Liver (tissue), 9 donors: ENCODE data around the gene THAP2. TPM values are rescaled to one million over a fixed set of nuclear protein-coding genes. Genes with fewer than 3 reads are reported as not detected.

ENCODE experiments used
- DNase-seq: peaks from one replicate; pipeline ENCODE4 v3.0.0-alpha.2; 2017; ENCODE audit warnings: low spot score
- H3K27ac ChIP-seq, 2 donors: one replicate each; pipeline ENCODE4 v1.7.0; 2013; ENCODE audit warnings: inconsistent platforms in 2 of 2, low read length in 2 of 2, control low read depth in 1 of 2, low read depth in 1 of 2, mild to moderate bottlenecking in 1 of 2
- H3K27me3 ChIP-seq, 4 donors: one replicate each; pipeline versions ENCODE4 v1.6.1 to v1.7.0; 2013; ENCODE audit warnings: low read length in 3 of 4, inconsistent platforms in 1 of 4, mild to moderate bottlenecking in 1 of 4, moderate library complexity in 1 of 4; ENCODE audit not compliant: control insufficient read depth in 4 of 4, insufficient read depth in 4 of 4
- H3K36me3 ChIP-seq, 4 donors: one replicate each; pipeline versions ENCODE4 v1.6.1 to v1.7.0; 2013; ENCODE audit warnings: low read length in 3 of 4, mild to moderate bottlenecking in 3 of 4, low read depth in 1 of 4, moderate library complexity in 1 of 4; ENCODE audit not compliant: control insufficient read depth in 4 of 4, insufficient read depth in 3 of 4
- H3K4me1 ChIP-seq, 4 donors: one replicate each; pipeline versions ENCODE4 v1.6.1 to v1.7.0; 2013; ENCODE audit warnings: low read length in 3 of 4, mild to moderate bottlenecking in 3 of 4, moderate library complexity in 1 of 4; ENCODE audit not compliant: control insufficient read depth in 4 of 4, insufficient read depth in 4 of 4
- H3K4me3 ChIP-seq, 3 donors: one replicate each; pipeline versions ENCODE4 v1.6.1 to v1.7.0; 2013; ENCODE audit warnings: low read length in 3 of 3, control low read depth in 1 of 3, low read depth in 1 of 3, mild to moderate bottlenecking in 1 of 3
- H3K9ac ChIP-seq, 2 donors: one replicate each; pipeline ENCODE4 v1.7.0; 2013; ENCODE audit warnings: low read length in 2 of 2, mild to moderate bottlenecking in 2 of 2, moderate library complexity in 2 of 2, control low read depth in 1 of 2, low read depth in 1 of 2
- H3K9me3 ChIP-seq, 4 donors: one replicate each; pipeline versions ENCODE4 v1.6.1 to v1.7.0; 2013; ENCODE audit warnings: low read length in 3 of 4; ENCODE audit not compliant: control insufficient read depth in 4 of 4
- ATF3 ChIP-seq: IDR thresholded peaks from 2 replicates; pipeline ENCODE4 v1.6.1; 2016; ENCODE audit warnings: antibody characterized with exemption
- CTCF ChIP-seq: fragments of 150-350 bp; IDR thresholded peaks from 2 replicates; pipeline ENCODE4 v1.5.1; 2017; ENCODE audit warnings: improper control_type of control experiment, low read depth, low read length; ENCODE audit not compliant: missing input control
- EGR1 ChIP-seq, 2 donors: IDR thresholded peaks; 2 replicates each; pipeline ENCODE4 v1.6.1; 2016 to 2018; ENCODE audit warnings: antibody characterized with exemption in 2 of 2, low read depth in 2 of 2
- FOXA2 ChIP-seq: IDR thresholded peaks from 2 replicates; pipeline ENCODE4 v1.6.1; 2016; ENCODE audit warnings: antibody characterized with exemption
- GABPA ChIP-seq, 2 donors: IDR thresholded peaks in 1 of 2; conservative IDR thresholded peaks in 1 of 2; 2 replicates each; pipeline ENCODE4 v1.6.1; 2016; ENCODE audit warnings: antibody characterized with exemption in 2 of 2, mild to moderate bottlenecking in 1 of 2, moderate library complexity in 1 of 2
- HNF4A ChIP-seq, 2 donors: conservative IDR thresholded peaks; 2 replicates each; pipeline ENCODE4 v1.6.1; 2016; ENCODE audit warnings: antibody characterized with exemption in 2 of 2, mild to moderate bottlenecking in 2 of 2
- HNF4G ChIP-seq: IDR thresholded peaks from 2 replicates; pipeline ENCODE4 v1.6.1; 2016; ENCODE audit warnings: antibody characterized with exemption
- RXRA ChIP-seq, 2 donors: IDR thresholded peaks; 2 replicates each; pipeline ENCODE4 v1.6.1; 2017 to 2018; ENCODE audit warnings: antibody characterized with exemption in 2 of 2, mild to moderate bottlenecking in 1 of 2
- SP1 ChIP-seq: IDR thresholded peaks from 2 replicates; pipeline ENCODE4 v1.6.1; 2018; ENCODE audit warnings: antibody characterized with exemption, mild to moderate bottlenecking
- YY1 ChIP-seq: IDR thresholded peaks from 2 replicates; pipeline ENCODE4 v1.6.1; 2016; ENCODE audit warnings: antibody characterized with exemption, mild to moderate bottlenecking
- ZBTB33 ChIP-seq: IDR thresholded peaks from 2 replicates; pipeline ENCODE4 v1.6.1; 2016; ENCODE audit warnings: antibody characterized with exemption
- WGBS: extraction: QIAGEN DNeasy Blood & Tissue Kit; methylation state at CpG from one replicate; pipeline ENCODE4 v1.1.7; 2013; 5-methylcytosine and 5-hydroxymethylcytosine counted together
- polyA plus RNA-seq, 2 donors: library from polyadenylated mRNA; stranded (reverse) in 1 of 2; unstranded in 1 of 2; fragments of 200-250 nt in 1 of 2; fragments of >200 nt in 1 of 2; fragmentation: Nextera tagmentation in 1 of 2; extraction: Ambion mirVana in 1 of 2; gene quantifications; one replicate each; pipeline versions ENCODE4 v1.2.1 to v1.2.3, GENCODE V29; 2013 to 2015
- total RNA-seq, 2 donors: library from RNA; depleted of rRNA; stranded (reverse); fragments of >200 nt; gene quantifications; one replicate each; pipeline ENCODE4 v1.2.3, GENCODE V29; 2014
- TF ChIP-seq, protein P1 (sequence below): IDR thresholded peaks from 2 replicates; pipeline ENCODE4 v1.6.1; 2016; ENCODE audit warnings: antibody characterized with exemption
- donor health status: healthy.
- donor health status: healthy.
- donor health status: healthy.
- donor health status: healthy.
- donor health status: healthy.

Gene THAP2
- total and polyA plus RNA-seq, 4 donors, result 0.82 to 2.5 (median 1.5) TPM

- 98% methylated on average over 3 of the region's 3 CpGs for WGBS
- no peak overlapping the region for H3K9ac ChIP-seq
- H3K9me3 ChIP-seq, result no peaks in the 10 kb centered on the region
- H3K36me3 ChIP-seq, result peaks cover 4 to 40% (median 33%) of the 10 kb centered on the region in 4 donors
- no peaks in the 10 kb centered on the region for H3K4me1 ChIP-seq
- no peak for TF ChIP-seq GABPA (IDR thresholded peaks at IDR 0.05 in 1 of 2, conservative IDR thresholded peaks at IDR 0.05 in 1 of 2)
- TF ChIP-seq HNF4G, result no peak
- no peak for TF ChIP-seq HNF4A (conservative IDR thresholded peaks at IDR 0.05)
- no peak for TF ChIP-seq CTCF
- TF ChIP-seq SP1, result no peak
- no peak for TF ChIP-seq EGR1 (IDR thresholded peaks at IDR 0.05; ENCODE audit: low read depth in 2 of 2)
- TF ChIP-seq YY1, result no peak
- TF ChIP-seq, protein P1, sequence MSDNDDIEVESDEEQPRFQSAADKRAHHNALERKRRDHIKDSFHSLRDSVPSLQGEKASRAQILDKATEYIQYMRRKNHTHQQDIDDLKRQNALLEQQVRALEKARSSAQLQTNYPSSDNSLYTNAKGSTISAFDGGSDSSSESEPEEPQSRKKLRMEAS, result no peak
- no peak for TF ChIP-seq ATF3
- no peak for TF ChIP-seq FOXA2
- H3K4me3 ChIP-seq, result no peak overlapping the region
- no peak overlapping the region for H3K27ac ChIP-seq
- no peak for DNase-seq
- H3K27me3 ChIP-seq, result no peaks in the 10 kb centered on the region
Measured at GRCh38 chr12:71646512-71646911, 17.6 kb upstream of the THAP2 start.

DNA sequence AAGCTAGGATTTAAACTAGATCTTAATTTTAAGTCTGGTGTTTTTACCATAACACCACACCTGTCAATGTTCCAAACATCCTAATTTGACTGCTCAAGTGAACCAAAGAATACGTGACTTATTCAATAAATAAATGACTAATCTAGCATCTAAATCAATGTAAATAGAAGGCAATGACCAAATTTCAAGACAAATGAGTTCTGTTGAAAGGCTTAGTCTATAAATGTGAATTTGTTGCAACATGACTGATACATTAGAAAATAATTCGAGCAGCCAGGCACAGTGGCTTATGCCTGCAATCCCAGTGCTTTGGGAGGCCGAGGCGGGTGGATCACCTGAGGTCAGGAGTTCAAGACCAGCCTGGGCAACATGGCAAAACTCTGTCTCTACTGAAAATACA is 15.6 kb upstream of the THAP2 start:
- TF ChIP-seq EGR1 (IDR thresholded peaks at IDR 0.05; ENCODE audit: low read depth in 2 of 2) (no peak), SP1 (no peak), CTCF (no peak), YY1 (no peak), ZBTB33 (no peak), RXRA (IDR thresholded peaks at IDR 0.05) (no peak), GABPA (IDR thresholded peaks at IDR 0.05 in 1 of 2, conservative IDR thresholded peaks at IDR 0.05 in 1 of 2) (no peak)
- Histone ChIP-seq H3K36me3 (peaks cover 4 to 38% (median 25%) of the 10 kb centered on the region in 4 donors), H3K4me3 (no peak overlapping the region), H3K9ac (no peak overlapping the region), H3K4me1 (no peaks in the 10 kb centered on the region), H3K27me3 (no peaks in the 10 kb centered on the region), H3K27ac (no peak overlapping the region), H3K9me3 (no peaks in the 10 kb centered on the region)
- 92% methylated on average over 4 of the region's 4 CpGs for WGBS
- no peak for DNase-seq
